ENCODE results near the gene AP3M1. TPM values are rescaled to one million over a fixed set of nuclear protein-coding genes. Genes with fewer than 3 reads are reported as not detected.

Gene AP3M1, protein sequence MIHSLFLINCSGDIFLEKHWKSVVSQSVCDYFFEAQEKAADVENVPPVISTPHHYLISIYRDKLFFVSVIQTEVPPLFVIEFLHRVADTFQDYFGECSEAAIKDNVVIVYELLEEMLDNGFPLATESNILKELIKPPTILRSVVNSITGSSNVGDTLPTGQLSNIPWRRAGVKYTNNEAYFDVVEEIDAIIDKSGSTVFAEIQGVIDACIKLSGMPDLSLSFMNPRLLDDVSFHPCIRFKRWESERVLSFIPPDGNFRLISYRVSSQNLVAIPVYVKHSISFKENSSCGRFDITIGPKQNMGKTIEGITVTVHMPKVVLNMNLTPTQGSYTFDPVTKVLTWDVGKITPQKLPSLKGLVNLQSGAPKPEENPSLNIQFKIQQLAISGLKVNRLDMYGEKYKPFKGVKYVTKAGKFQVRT
- 10 to 100 TPM; 19.7 to 24.7 (median 21.1) TPM for total RNA-seq

DNA sequence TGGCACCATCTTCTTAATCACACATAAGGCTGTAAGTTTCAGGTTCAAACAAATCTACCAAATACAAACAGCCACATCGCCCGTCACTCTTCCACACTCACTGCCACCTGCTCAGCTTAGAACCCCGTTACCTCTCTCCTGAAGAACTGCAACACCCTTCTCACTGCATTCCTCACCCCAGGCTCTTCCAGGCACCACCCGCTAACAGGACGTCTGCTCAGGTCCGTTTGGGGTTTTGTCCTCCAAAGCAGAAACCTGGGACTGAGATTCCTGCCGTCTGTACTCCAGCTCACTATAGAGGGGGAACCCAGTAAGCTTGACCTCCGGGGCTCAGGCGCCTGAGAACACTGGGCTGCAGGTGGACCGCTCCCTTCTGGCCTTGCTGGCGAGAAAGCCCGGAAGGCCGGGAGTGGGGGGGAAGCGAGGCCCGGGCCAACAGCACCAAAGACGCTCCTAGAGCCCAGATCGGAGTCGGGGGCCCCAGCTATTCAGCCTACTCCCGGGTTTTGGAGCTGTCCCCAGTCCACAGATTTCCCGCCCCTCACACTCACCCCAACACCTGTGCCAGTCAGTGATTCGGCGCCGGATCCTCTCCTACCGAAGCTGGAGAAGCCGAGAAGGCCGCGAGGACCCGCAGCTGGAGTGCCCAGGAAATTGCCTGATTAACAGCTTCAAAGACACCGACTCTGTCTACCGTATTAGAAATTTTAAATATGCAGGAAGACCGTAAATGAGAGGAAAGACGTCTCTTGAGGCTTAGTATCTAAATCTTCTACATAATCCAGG is at the start of gene AP3M1:
AP3M1 (minus strand) TSS at position 625 of the 786 bp plus-strand sequence. CDS start 12,449 bp downstream, outside the sequence.
- H3K4me3 ChIP-seq, result peak within 1 kb of the TSS; percentile 84
- peak within 1 kb of the TSS; percentile 95 for H3K27ac ChIP-seq
- H3K36me3 ChIP-seq, result no peaks in the 10 kb centered on the region
- H3K27me3 ChIP-seq, result no peaks in the 10 kb centered on the region
- 0% methylated on average over 17 of the region's 32 CpGs for WGBS
- H3K4me1 ChIP-seq, result peaks cover 44% of the 10 kb centered on the region
- peak in 1 of 3 donors; percentile 20 for TF ChIP-seq POLR2AphosphoS5 (IDR thresholded peaks at IDR 0.05)
- TF ChIP-seq EP300 (IDR thresholded peaks at IDR 0.05), result no peak
- no peak for TF ChIP-seq POLR2A (IDR thresholded peaks at IDR 0.05)
- TF ChIP-seq, protein P1, sequence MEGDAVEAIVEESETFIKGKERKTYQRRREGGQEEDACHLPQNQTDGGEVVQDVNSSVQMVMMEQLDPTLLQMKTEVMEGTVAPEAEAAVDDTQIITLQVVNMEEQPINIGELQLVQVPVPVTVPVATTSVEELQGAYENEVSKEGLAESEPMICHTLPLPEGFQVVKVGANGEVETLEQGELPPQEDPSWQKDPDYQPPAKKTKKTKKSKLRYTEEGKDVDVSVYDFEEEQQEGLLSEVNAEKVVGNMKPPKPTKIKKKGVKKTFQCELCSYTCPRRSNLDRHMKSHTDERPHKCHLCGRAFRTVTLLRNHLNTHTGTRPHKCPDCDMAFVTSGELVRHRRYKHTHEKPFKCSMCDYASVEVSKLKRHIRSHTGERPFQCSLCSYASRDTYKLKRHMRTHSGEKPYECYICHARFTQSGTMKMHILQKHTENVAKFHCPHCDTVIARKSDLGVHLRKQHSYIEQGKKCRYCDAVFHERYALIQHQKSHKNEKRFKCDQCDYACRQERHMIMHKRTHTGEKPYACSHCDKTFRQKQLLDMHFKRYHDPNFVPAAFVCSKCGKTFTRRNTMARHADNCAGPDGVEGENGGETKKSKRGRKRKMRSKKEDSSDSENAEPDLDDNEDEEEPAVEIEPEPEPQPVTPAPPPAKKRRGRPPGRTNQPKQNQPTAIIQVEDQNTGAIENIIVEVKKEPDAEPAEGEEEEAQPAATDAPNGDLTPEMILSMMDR (IDR thresholded peaks at IDR 0.05), result no peak
- DNase-seq (ENCODE audit: low spot score in 2 of 2), result peak; percentile 90 to 92
- no peaks in the 10 kb centered on the region for H3K9me3 ChIP-seq

DNA sequence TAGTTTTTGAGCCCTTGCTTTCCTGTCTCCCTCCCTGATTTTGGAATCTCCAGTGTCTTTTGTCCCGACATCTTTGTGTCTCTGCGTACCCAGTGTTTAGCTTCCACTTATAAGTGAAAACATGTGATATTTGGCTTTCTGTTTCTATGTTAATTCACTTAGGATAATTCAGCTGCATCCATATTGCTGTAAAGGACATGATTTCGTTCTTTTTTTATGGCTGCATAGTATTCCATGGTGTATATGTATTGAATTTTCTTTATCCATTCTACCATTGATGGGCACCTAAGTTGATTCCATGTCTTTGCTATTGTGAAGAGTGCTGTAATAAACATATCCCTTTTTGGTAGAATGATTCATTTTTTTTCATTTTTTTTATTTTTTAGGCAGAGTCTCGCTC is 48.7 kb upstream of the AP3M1 start:
- no peaks in the 10 kb centered on the region for H3K27me3 ChIP-seq
- DNase-seq (ENCODE audit: low spot score in 2 of 2), result no peak
- no peaks in the 10 kb centered on the region for H3K9me3 ChIP-seq
- no peak overlapping the region for H3K4me3 ChIP-seq
- H3K4me1 ChIP-seq, result peaks cover 19% of the 10 kb centered on the region
- 98% methylated on average over 4 of the region's 4 CpGs for WGBS
- H3K36me3 ChIP-seq, result no peaks in the 10 kb centered on the region
- H3K27ac ChIP-seq, result no peak overlapping the region
- TF ChIP-seq, protein P1 (IDR thresholded peaks at IDR 0.05), result no peak

DNA sequence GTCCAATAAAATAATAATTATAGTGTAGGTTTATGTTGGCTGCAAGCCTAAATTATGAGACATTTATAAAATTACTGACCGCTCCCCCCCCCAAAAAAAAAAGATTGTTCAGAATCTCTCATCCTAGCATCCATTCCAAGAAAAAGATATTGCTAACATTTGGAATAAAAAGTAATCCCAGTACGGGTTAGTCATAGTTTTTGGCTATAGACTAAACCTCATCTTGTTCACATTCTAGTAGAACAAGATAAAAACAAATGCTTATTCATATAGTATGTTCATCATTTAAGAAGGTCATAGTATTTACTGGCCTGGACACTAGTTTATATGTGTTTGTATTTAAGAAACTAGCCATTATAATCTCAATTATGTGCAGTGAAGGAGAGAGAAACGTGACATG is 44.4 kb upstream of the AP3M1 start:
- Histone ChIP-seq H3K27me3 (no peaks in the 10 kb centered on the region), H3K9me3 (no peaks in the 10 kb centered on the region), H3K36me3 (no peaks in the 10 kb centered on the region), H3K4me1 (peaks cover 47% of the 10 kb centered on the region), H3K27ac (no peak overlapping the region), H3K4me3 (no peak overlapping the region)
- 48% methylated on average over 3 of the region's 3 CpGs for WGBS
- TF ChIP-seq, protein P1 (IDR thresholded peaks at IDR 0.05), result no peak
- no peak for TF ChIP-seq EP300 (IDR thresholded peaks at IDR 0.05)
- TF ChIP-seq POLR2A (IDR thresholded peaks at IDR 0.05), result no peak
- no peak for TF ChIP-seq POLR2AphosphoS5 (IDR thresholded peaks at IDR 0.05)
- DNase-seq (ENCODE audit: low spot score in 2 of 2), result no peak

DNA sequence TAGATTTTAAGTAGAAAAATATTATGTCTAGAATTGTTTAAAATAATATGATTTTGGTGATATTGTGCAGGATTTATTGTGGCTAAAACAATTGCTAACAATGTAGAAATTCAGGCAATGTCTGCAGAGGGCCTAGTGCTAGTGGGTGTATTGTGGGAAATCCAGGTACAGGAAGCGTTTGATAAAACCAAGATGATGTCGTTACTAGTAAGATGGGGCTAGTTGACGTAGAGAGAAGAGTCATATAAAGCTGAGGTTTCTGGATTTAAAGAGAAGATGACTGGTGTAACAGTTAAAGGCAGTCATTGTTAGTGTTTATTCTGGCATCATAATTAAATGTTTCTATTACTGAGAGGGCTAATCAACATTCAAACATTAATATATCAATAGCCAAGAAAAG is 43.9 kb upstream of the AP3M1 start:
- H3K27ac ChIP-seq, result no peak overlapping the region
- no peaks in the 10 kb centered on the region for H3K27me3 ChIP-seq
- H3K9me3 ChIP-seq, result no peaks in the 10 kb centered on the region
- TF ChIP-seq EP300 (IDR thresholded peaks at IDR 0.05) (no peak), POLR2A (IDR thresholded peaks at IDR 0.05) (no peak), POLR2AphosphoS5 (IDR thresholded peaks at IDR 0.05) (no peak)
- TF ChIP-seq, protein P1 (IDR thresholded peaks at IDR 0.05), result no peak
- no peaks in the 10 kb centered on the region for H3K36me3 ChIP-seq
- DNase-seq (ENCODE audit: low spot score in 2 of 2), result no peak
- peaks cover 51% of the 10 kb centered on the region for H3K4me1 ChIP-seq
- WGBS, result 63% methylated on average over 3 of the region's 3 CpGs
- no peak overlapping the region for H3K4me3 ChIP-seq

DNA sequence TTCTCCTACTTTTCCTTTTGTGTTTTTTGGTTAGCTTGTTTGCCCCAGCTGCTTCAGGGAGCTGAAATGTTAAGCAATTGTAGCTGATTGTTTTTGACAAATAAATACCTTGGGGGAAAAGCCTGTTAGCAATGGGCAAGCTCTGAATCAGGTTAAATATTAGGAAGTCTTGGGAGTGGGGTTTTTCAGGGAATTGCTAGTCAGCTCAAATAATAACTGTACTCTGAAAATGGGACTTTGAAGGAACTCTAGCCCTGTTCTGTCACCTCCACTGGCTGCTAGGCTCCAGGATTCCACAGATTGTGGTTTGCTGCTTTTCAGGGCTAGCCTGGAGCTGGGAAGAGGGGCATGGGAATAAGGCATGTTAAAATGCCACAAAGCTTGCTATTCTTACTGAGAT is 39.9 kb upstream of the AP3M1 start:
- no peaks in the 10 kb centered on the region for H3K9me3 ChIP-seq
- peak overlapping the region; percentile 24 for H3K4me3 ChIP-seq
- TF ChIP-seq POLR2A (IDR thresholded peaks at IDR 0.05) (no peak), EP300 (IDR thresholded peaks at IDR 0.05) (no peak), POLR2AphosphoS5 (IDR thresholded peaks at IDR 0.05) (no peak)
- TF ChIP-seq, protein P1 (IDR thresholded peaks at IDR 0.05), result no peak
- H3K4me1 ChIP-seq, result peaks cover 63% of the 10 kb centered on the region
- H3K36me3 ChIP-seq, result no peaks in the 10 kb centered on the region
- no peak for DNase-seq (ENCODE audit: low spot score in 2 of 2)
- no peaks in the 10 kb centered on the region for H3K27me3 ChIP-seq
- peak overlapping the region; percentile 84 for H3K27ac ChIP-seq

All from suprapubic skin (tissue), 4 donors.